HL-60 (cell line): ENCODE results near the gene PI4K2A.

ENCODE experiments used
- DNase-seq, 2 experiments: peaks; one replicate each; pipeline ENCODE4 v3.0.0-alpha.2; 2010 to 2020; ENCODE audit warnings: low read depth in 1 of 2, low spot score in 1 of 2
- H3K27ac ChIP-seq: fragments of 250-450 bp; sonication (Bioruptor Pico); replicated peaks from 2 replicates; pipeline ENCODE4 v1.5.1; 2020; ENCODE audit warnings: mild to moderate bottlenecking, moderate library complexity
- H3K27me3 ChIP-seq: fragments of 250-450 bp; sonication (Bioruptor Pico); 2 replicates; pipeline ENCODE4 v1.5.1; 2021; ENCODE audit warnings: mild to moderate bottlenecking, moderate library complexity; ENCODE audit not compliant: insufficient read depth, poor library complexity, severe bottlenecking
- H3K4me3 ChIP-seq: replicated peaks from 2 replicates; pipeline ENCODE4 v1.5.1; 2011; ENCODE audit warnings: mild to moderate bottlenecking, control low read depth, low read length; ENCODE audit not compliant: insufficient read depth
- CTCF ChIP-seq: IDR thresholded peaks from one replicate; pipeline ENCODE4 v1.5.1; 2011; ENCODE audit warnings: low read length, control low read depth, inconsistent platforms; ENCODE audit not compliant: insufficient read depth
- GABPA ChIP-seq: IDR thresholded peaks from 2 replicates; pipeline ENCODE4 v1.6.1; 2012; ENCODE audit warnings: low read depth
- POLR2AphosphoS5 ChIP-seq: IDR thresholded peaks from 2 replicates; pipeline ENCODE4 v1.6.1; 2012; ENCODE audit warnings: low read depth
- REST ChIP-seq: IDR thresholded peaks from 2 replicates; pipeline ENCODE4 v1.6.1; 2012; ENCODE audit warnings: low read depth; ENCODE audit not compliant: insufficient replicate concordance
- SPI1 ChIP-seq: IDR thresholded peaks from 2 replicates; pipeline ENCODE4 v1.6.1; 2012; ENCODE audit warnings: low read depth, mild to moderate bottlenecking, borderline replicate concordance

PI4K2A gene

GRCh38 chr10:97723001-97723400 is 82.5 kb downstream of the PI4K2A start:
- no peak overlapping the region for H3K27ac ChIP-seq

DNA sequence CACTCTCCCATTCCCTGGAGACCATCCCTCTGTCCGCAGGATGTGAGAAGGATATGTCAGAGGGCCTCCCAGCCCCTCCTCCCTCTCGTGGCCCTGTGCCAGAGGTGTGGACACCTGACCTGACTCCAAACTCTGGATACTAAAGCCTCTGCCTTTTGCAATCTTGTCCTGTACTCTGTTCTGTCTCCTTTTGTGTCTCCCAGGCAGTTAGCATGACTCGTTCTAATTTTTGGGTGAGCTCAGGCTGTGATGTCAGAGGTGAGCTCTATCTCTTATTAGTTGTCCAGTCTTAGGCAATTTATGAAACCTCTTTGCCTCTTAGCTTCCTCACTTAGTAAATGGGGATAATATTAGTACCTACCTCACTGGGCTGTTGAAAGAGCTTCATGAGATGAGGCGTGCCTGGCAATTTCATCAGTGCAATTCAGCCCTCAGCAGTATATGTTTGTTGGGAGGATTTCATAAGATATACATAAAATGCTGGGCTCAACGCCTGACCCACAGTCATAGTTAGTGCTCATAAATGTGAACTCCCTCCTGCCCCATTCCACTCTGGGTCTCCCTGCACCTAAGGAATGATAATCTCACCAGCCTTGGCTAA is 84.0 kb downstream of the PI4K2A start:
- no peak for TF ChIP-seq SPI1
- TF ChIP-seq GABPA: no peak
- TF ChIP-seq CTCF: no peak
- TF ChIP-seq POLR2AphosphoS5: no peak
- TF ChIP-seq REST: no peak
- Histone ChIP-seq H3K27ac (no peak overlapping the region), H3K4me3 (no peak overlapping the region), H3K27me3 (no peaks in the 10 kb centered on the region)
- DNase-seq: peak in 1 of 2 experiments; percentile 76

More at GRCh38 chr10:97723001-97723400, 82.5 kb downstream of the PI4K2A start:
- no peak for DNase-seq
- Histone ChIP-seq H3K4me3 (no peak overlapping the region), H3K27me3 (no peaks in the 10 kb centered on the region)
- TF ChIP-seq CTCF (no peak), GABPA (no peak), POLR2AphosphoS5 (no peak), SPI1 (no peak), REST (no peak)
